Activated CD4-positive, alpha-beta memory T cell treated with anti-CD3 and anti-CD28 coated beads for 36 hours (primary cell): ENCODE results near the gene SH2D6. TPM values are rescaled to one million over a fixed set of nuclear protein-coding genes. Genes with fewer than 3 reads are reported as not detected.
A peak's percentile ranks its signal among the peaks of the same experiment; 100 is the strongest.
"Not testable (repeated sequence)": the region's sequence is repeated elsewhere in the genome, so short reads cannot be mapped to it uniquely, and the experiment has no call there.

ENCODE experiments used
- CTCF ChIA-PET: fragments of 350-600 bp; sonication (Branson Sonifier 250); formaldehyde crosslinking; loops from one replicate; lab custom pipeline; 2021; ENCODE audit warnings: antibody characterized with exemption, inconsistent platforms; lab: Charles Lee
- POLR2A ChIA-PET: fragments of 350-600 bp; sonication (Branson Sonifier 250); formaldehyde crosslinking; loops from one replicate; lab custom pipeline; 2021; ENCODE audit warnings: antibody characterized with exemption; lab: Charles Lee
- DNase-seq: peaks from one replicate; pipeline ENCODE4 v3.0.0-alpha.2; 2020
- H3K27ac Mint-ChIP-seq: one replicate; pipeline ENCODE4 v1.8.0; 2021; ENCODE audit warnings: mixed read lengths
- H3K27me3 Mint-ChIP-seq: one replicate; pipeline ENCODE4 v1.8.0; 2021; ENCODE audit warnings: mixed read lengths
- H3K36me3 Mint-ChIP-seq: one replicate; pipeline ENCODE4 v1.8.0; 2021; ENCODE audit warnings: mixed read lengths
- H3K4me1 Mint-ChIP-seq: one replicate; pipeline ENCODE4 v1.8.0; 2021; ENCODE audit warnings: low read depth, mixed read lengths
- H3K4me3 Mint-ChIP-seq: one replicate; pipeline ENCODE4 v1.8.0; 2021; ENCODE audit warnings: mild to moderate bottlenecking, mixed read lengths
- H3K9me3 Mint-ChIP-seq: one replicate; pipeline ENCODE4 v1.8.0; 2021; ENCODE audit warnings: mixed read lengths
- intact Hi-C: fragments of 100-400 bp; cut with micrococcal nuclease; formaldehyde crosslinking; loops from one replicate; pipeline ENCODE4 v1.15.1; 2023
- total RNA-seq, 2 experiments: library from RNA; stranded (reverse); gene quantifications; one replicate each; pipeline ENCODE4 v1.2.3, GENCODE V29; 2021

The SH2D6 gene
- 1 to 10 TPM in 1 of 2 experiments, under 1 TPM in 1; 0.65 to 1.4 TPM for total RNA-seq

- Mint-ChIP-seq H3K4me1 (peaks cover 24% of the 10 kb centered on the region), H3K27me3 (peaks cover 3% of the 10 kb centered on the region), H3K9me3 (no peaks in the 10 kb centered on the region), H3K4me3 (peak within 1 kb of the TSS; percentile 93), H3K27ac (peak within 1 kb of the TSS; percentile 96), H3K36me3 (no peaks in the 10 kb centered on the region)
- ChIA-PET CTCF (interaction anchor here (0.7 to 8.0 kb wide), 7 partner anchors 10 to 220 kb away, joined by 3 to 328 read pairs (median 9); partner anchors contain the start of genes MAT2A and TGOLN2), POLR2A (interaction anchor here (0.6 to 3.9 kb wide), 14 partner anchors 9 to 238 kb away, joined by 3 to 58 read pairs (median 7); partner anchors contain the start of genes C2orf68, ELMOD3, MAT2A and RETSAT)
- peak; percentile 89 for DNase-seq
- intact Hi-C loops: loop anchor here (1.0 kb wide), 2 partner anchors 64 to 121 kb away; partner anchors contain the start of genes ELMOD3, MAT2A and RETSAT
Measured at GRCh38 chr2:85418132-85419008, at the start of gene SH2D6. TSS of gene SH2D6 (plus strand) at chr2:85418714. CDS start at chr2:85429466, 10,752 bp downstream.

DNA sequence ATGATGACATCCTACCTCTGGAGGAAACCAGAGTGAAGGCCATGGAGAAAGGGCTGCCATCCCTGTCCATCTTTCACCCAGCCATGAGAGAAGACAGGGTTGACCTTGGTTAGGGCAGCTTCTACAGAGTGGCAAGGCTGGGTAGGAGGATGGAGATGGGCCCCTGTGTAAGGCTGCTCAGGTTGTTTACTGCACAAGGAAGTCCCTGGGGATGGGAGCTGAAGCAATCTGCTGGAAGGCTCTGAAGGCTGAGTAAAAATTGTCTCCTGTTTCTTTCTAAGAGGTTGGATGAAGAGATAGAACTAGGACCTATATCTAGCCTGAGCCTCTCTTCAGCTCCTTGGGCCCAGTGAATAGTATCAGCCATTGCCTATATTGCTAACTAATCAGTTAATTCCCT is 49.6 kb upstream of the SH2D6 start:
- H3K27ac Mint-ChIP-seq: no peak overlapping the region
- no peaks in the 10 kb centered on the region for H3K4me1 Mint-ChIP-seq
- CTCF ChIA-PET: interaction anchor here (1.0 kb wide), 1 partner anchor 183 kb away, joined by 4 read pairs; no protein-coding TSS in a partner anchor
- H3K36me3 Mint-ChIP-seq: peaks cover 13% of the 10 kb centered on the region
- H3K9me3 Mint-ChIP-seq: no peaks in the 10 kb centered on the region
- no peak overlapping the region for H3K4me3 Mint-ChIP-seq
- H3K27me3 Mint-ChIP-seq: no peaks in the 10 kb centered on the region
- intact Hi-C loops: no loop called here
- POLR2A ChIA-PET: no interaction called here
- no peak for DNase-seq

DNA sequence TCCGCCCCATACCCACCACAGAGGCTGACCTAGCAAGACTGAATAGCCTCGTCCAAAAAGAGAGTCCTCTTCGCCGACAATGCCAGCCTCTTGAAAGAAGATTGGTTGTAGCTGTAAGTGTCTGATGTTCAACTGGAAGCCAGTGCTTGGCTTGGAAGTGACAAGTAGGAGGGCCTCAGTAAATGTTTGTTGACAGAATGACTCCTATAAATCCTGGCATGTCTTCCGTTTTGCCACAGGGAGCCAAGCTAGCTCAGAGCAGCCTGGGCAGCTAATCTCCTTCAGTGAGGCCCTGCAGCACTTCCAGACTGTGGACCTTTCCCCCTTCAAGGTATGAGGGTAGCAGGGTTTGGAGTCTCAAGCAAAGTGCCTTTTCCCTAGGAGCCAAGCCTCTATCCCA is 49.0 kb upstream of the SH2D6 start:
- H3K4me3 Mint-ChIP-seq: no peak overlapping the region
- intact Hi-C loops: no loop called here
- no peaks in the 10 kb centered on the region for H3K4me1 Mint-ChIP-seq
- DNase-seq: no peak
- H3K27me3 Mint-ChIP-seq: no peaks in the 10 kb centered on the region
- H3K9me3 Mint-ChIP-seq: no peaks in the 10 kb centered on the region
- CTCF ChIA-PET: interaction anchor here (0.6 to 1.6 kb wide), 3 partner anchors 20 to 182 kb away, joined by 3 to 5 read pairs (median 4); no protein-coding TSS in a partner anchor
- H3K27ac Mint-ChIP-seq: no peak overlapping the region
- POLR2A ChIA-PET: interaction anchor here (1.0 kb wide), 1 partner anchor 179 kb away, joined by 3 read pairs; no protein-coding TSS in a partner anchor
- H3K36me3 Mint-ChIP-seq: peaks cover 15% of the 10 kb centered on the region

- Mint-ChIP-seq H3K27me3 (no peaks in the 10 kb centered on the region), H3K36me3 (peaks cover 15% of the 10 kb centered on the region), H3K4me1 (no peaks in the 10 kb centered on the region), H3K4me3 (no peak overlapping the region), H3K9me3 (no peaks in the 10 kb centered on the region), H3K27ac (no peak overlapping the region)
- intact Hi-C loops: no loop called here
- ChIA-PET CTCF (interaction anchor here (0.8 to 1.6 kb wide), 3 partner anchors 13 to 20 kb away, joined by 3 to 5 read pairs (median 4); no protein-coding TSS in a partner anchor), POLR2A (interaction anchor here (1.1 kb wide), 2 partner anchors 17 to 21 kb away, joined by 3 to 4 read pairs; partner anchors contain the start of genes ELMOD3 and RETSAT)
- no peak for DNase-seq
Measured at GRCh38 chr2:85371045-85371444, 47.5 kb upstream of the SH2D6 start.

DNA sequence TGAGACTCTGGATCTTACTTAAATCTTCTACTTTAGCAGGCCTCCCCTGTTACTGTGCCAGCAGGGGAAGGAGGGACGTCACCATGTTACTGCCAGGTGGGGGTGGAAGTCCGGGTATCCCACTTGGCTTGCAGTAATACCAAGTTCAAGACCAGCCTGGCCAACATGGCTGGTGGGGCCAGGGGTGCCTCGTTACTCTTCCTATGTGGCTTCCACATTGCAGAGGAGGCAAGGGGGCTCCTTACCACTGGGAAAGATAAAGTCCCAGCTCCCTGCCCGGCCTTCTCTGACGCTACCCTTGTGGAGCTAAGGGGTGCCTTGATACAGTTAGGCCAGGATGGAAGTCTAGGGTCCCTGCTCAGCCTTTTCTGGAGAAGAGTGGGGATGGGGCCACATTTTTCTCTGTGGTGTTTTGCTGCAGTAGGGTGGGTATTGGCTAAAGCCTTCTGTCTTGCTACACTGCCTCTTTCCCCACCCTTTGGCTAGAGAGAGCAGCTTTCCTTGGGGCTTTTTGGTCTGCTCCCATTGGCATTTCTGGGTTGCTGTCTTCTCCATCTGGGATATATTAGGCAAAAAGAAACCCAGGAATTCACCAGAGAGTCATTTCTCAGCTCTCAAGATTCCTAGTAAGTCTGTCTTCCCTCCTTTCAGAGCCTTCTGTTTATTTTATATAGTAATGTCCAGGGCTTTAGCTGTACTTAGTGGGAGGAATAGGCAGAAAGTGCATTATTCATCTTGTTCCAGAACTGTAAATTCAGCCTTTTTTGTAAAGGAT is 42.0 kb upstream of the SH2D6 start:
- Mint-ChIP-seq H3K4me1 (no peaks in the 10 kb centered on the region), H3K27ac (no peak overlapping the region)

GRCh38 chr2:85377083-85377482 is 41.4 kb upstream of the SH2D6 start:
- H3K4me1 Mint-ChIP-seq: no peaks in the 10 kb centered on the region
- ChIA-PET POLR2A (no interaction called here), CTCF (no interaction called here)
- intact Hi-C loops: no loop called here
- no peak for DNase-seq
- H3K9me3 Mint-ChIP-seq: peaks cover 9% of the 10 kb centered on the region
- H3K27ac Mint-ChIP-seq: no peak overlapping the region
- H3K4me3 Mint-ChIP-seq: no peak overlapping the region
- peaks cover 43% of the 10 kb centered on the region for H3K36me3 Mint-ChIP-seq
- no peaks in the 10 kb centered on the region for H3K27me3 Mint-ChIP-seq

More for the DNA sequence above, 42.0 kb upstream of the SH2D6 start:
- H3K27me3 Mint-ChIP-seq: no peaks in the 10 kb centered on the region
- intact Hi-C loops: no loop called here
- H3K36me3 Mint-ChIP-seq: peaks cover 42% of the 10 kb centered on the region
- ChIA-PET CTCF (no interaction called here), POLR2A (no interaction called here)
- no peak overlapping the region for H3K4me3 Mint-ChIP-seq
- no peak for DNase-seq
- H3K9me3 Mint-ChIP-seq: peaks cover 9% of the 10 kb centered on the region

DNA sequence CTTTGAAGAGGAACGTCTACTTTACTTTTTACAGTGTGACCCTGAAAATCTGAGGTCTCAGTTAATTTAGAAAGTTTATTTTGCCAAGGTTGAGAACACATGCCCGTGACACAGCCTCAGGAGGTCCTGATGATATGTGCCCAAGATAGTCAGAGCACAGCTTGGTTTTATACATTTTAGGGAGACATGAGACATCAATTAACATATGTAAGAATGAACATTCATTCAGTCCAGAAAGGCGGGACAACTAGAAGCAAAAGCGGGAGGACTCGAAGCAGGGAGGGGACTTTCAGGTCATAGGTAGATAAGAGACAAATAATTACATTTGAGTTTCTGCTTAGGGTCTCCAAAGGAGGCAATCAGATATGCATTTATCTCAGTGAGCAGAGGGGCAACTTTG is 40.3 kb upstream of the SH2D6 start:
- no peak for DNase-seq
- no peaks in the 10 kb centered on the region for H3K27me3 Mint-ChIP-seq
- POLR2A ChIA-PET: no interaction called here
- H3K27ac Mint-ChIP-seq: no peak overlapping the region
- H3K9me3 Mint-ChIP-seq: peaks cover 9% of the 10 kb centered on the region
- CTCF ChIA-PET: no interaction called here
- no peak overlapping the region for H3K4me3 Mint-ChIP-seq
- peaks cover 42% of the 10 kb centered on the region for H3K36me3 Mint-ChIP-seq
- intact Hi-C loops: no loop called here
- no peaks in the 10 kb centered on the region for H3K4me1 Mint-ChIP-seq

DNA sequence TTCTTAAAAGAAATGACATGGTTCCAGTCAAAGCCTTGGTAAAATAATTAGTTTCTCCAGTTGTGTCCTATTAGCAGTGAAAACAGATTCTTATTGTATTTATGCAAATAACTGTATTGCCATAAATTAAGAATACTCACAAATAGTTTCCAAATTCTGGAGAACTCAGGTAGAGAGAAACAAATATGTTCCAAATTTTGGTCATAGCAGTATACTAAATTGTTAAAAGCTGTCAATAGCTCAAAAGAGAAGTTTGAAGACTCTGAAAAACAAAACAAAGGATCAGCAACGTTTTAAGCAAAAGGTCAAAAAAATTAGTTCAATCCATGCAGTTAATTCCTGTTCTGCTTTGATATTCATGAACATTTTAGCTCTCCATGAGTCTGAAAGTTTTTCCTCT is 38.5 kb upstream of the SH2D6 start:
- Mint-ChIP-seq H3K4me3 (no peak overlapping the region), H3K27me3 (no peaks in the 10 kb centered on the region), H3K4me1 (peaks cover 3% of the 10 kb centered on the region), H3K9me3 (peaks cover 9% of the 10 kb centered on the region), H3K36me3 (peaks cover 36% of the 10 kb centered on the region), H3K27ac (no peak overlapping the region)
- CTCF ChIA-PET: no interaction called here
- no peak for DNase-seq
- POLR2A ChIA-PET: no interaction called here
- intact Hi-C loops: no loop called here

DNA sequence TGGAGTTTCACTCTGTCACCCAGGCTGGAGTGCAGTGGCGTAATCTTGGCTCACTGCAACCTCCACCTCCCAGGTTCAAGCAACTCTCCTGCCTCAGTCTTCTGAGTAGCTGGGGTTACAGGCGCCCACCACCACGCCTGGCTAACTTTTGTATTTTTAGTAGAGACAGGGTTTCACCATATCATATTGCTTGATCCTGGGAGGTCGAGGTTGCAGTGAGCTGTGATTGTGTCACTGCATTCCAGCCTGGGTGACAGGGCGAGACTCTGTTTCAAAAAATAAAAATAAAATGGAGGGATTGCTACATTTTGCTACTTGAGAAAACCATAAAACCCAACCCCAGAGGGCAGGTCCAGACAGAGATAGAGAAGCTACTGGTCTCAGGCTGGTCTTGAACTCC is 35.4 kb upstream of the SH2D6 start:
- CTCF ChIA-PET: interaction anchor here (1.2 to 1.3 kb wide), 2 partner anchors 29 to 213 kb away, joined by 3 to 4 read pairs; partner anchors contain the start of genes ELMOD3, RETSAT and RNF181
- intact Hi-C loops, H3K9me3 Mint-ChIP-seq, DNase-seq, POLR2A ChIA-PET, H3K4me1 Mint-ChIP-seq, H3K4me3 Mint-ChIP-seq, H3K27ac Mint-ChIP-seq, H3K27me3 Mint-ChIP-seq: not testable (repeated sequence)
- H3K36me3 Mint-ChIP-seq: peaks cover 30% of the 10 kb centered on the region

DNA sequence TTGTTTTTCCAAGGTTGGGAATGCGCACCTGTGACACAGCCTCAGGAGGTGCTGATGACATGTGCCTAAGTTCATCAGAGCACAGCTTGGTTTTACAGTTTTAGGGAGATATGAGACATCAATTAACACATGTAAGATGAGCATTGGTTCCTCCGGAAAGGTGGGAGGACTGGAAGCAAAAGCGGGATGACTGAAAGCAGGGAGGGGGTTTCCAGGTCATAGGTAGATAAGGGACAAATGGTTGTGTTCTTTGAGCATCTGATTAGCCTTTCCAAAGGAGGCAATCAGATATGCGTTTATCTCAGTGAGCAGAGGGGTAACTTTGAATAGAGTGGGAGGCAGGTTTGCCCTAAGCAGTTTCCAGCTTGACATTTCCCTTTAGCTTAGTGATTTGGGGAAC is 34.7 kb upstream of the SH2D6 start:
- Mint-ChIP-seq H3K36me3 (peaks cover 23% of the 10 kb centered on the region), H3K9me3 (peaks cover 9% of the 10 kb centered on the region), H3K4me1 (peaks cover 3% of the 10 kb centered on the region), H3K4me3 (no peak overlapping the region), H3K27me3 (no peaks in the 10 kb centered on the region), H3K27ac (peak overlapping the region; percentile 9)
- ChIA-PET CTCF (interaction anchor here (0.9 to 1.4 kb wide), 4 partner anchors 13 to 212 kb away, joined by 3 to 6 read pairs (median 4); partner anchors contain the start of genes ELMOD3, RETSAT and RNF181), POLR2A (no interaction called here)
- DNase-seq: no peak
- intact Hi-C loops: no loop called here

DNA sequence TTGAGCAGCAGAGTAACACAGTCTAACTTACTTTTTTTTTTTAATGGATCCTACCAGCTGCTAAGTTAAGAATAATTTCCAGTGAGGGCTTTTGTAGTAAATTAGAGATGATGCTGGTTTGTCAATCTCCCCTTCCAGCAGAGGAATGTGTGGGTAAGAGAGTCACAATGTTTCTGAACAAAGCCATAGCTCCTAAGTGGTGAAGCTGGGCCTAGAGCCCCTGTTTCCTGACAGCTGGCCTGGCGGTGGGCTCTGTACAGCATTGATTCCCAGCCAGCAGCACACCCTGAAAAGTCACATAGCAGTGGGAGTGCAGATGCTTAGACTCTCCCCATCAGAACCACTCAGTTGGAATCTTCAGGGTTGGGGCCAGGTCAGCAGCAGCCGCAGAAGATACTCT is 32.8 kb upstream of the SH2D6 start:
- POLR2A ChIA-PET: no interaction called here
- H3K27ac Mint-ChIP-seq: no peak overlapping the region

More for the DNA sequence above, 32.8 kb upstream of the SH2D6 start:
- Mint-ChIP-seq H3K9me3 (no peaks in the 10 kb centered on the region), H3K4me3 (no peak overlapping the region), H3K36me3 (peaks cover 9% of the 10 kb centered on the region), H3K27me3 (no peaks in the 10 kb centered on the region), H3K4me1 (peaks cover 3% of the 10 kb centered on the region)
- no peak for DNase-seq
- intact Hi-C loops: no loop called here
- CTCF ChIA-PET: interaction anchor here (0.7 kb wide), 1 partner anchor 446 kb away, joined by 3 read pairs; no protein-coding TSS in a partner anchor
